Hematopoietic multipotent progenitor cell treated with erythropoietin and hydrocortisone succinate and interleukin-3 and kit ligand, for 8 days (in vitro differentiated cells): Measurements from ENCODE around the gene CLCNKB.

ENCODE experiments used
- DNase-seq: peaks from one replicate; pipeline ENCODE4 v3.0.0-alpha.2; 2015

Gene CLCNKB

DNA sequence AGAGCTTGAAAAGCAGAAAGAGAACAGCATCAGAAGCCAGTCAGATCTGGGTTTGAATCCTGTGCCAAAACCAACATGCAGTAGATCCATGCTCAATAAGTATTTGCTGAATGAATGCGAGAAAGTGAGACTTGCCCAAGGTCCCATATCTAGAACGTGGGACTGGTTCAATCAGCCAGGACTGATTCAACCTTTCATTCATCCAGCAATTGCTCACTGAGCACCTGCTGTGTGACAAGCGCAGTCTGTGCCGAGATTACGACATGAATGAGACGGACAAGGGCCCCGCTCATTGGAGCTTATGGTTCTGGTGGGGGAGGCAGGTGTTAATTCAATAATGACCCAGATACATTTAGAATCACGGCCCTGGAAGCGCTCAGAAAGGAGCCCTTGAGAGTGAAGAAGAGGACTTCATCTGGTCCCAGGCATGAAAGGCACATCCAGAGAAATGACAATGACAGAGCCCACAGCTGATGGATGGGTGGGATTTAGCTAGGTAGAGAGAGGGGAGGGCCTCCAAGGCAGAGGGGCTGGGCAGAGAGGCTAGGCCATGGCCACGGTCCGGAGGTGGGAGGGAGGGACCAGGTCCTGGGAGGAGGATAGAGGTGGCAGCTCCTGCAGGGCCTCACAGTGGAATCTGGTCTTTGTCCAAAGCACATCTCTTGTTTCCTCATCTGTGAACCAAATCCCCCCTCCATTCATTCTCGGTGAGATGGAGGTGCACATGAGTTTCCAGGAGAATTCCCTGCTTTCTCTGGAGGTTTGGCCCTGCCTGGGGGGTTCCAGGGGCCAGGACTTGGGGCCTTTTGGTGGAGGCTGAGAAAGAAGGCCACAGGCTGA is 34.0 kb downstream of the CLCNKB start:
- no peak for DNase-seq

DNA sequence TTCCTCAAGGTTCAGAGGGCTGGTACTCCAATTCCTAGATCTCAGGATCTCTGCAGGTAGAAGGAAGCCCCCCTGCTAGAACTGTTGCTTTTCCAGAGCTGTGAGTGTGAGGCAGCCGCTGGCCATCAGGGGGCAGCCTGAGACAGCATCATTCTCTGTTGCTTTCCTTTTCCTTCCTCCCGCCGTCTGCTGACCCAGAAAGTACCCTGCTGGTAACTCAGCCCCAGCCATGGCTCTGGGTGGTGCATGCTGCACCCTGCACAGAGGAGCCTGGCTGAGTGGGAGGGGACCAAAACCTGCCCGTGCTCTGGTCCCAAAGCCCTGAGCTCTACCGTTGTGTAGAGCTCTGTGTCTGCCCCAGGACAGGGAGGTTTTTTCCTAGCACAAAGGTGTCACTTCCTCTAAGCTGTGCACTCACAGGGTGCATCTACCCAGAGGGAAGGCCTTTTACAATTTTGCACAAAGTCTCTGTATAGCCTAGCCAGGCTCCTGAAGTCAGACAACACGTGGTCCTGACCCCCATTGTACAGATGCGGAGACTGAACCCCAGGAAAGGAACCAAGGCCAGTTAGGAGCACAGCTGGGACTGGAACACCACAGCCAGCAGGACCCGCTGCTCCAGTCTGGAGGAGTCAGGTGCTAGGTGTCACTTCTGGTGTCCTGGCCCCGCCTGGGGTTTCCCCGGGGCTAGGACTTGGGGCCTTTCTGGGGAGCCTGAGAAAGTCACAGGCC is 35.5 kb downstream of the CLCNKB start:
- peak; percentile 70 for DNase-seq

- no peak for DNase-seq
Observed at GRCh38 chr1:16080422-16081150, 37.0 kb downstream of the CLCNKB start.

DNA sequence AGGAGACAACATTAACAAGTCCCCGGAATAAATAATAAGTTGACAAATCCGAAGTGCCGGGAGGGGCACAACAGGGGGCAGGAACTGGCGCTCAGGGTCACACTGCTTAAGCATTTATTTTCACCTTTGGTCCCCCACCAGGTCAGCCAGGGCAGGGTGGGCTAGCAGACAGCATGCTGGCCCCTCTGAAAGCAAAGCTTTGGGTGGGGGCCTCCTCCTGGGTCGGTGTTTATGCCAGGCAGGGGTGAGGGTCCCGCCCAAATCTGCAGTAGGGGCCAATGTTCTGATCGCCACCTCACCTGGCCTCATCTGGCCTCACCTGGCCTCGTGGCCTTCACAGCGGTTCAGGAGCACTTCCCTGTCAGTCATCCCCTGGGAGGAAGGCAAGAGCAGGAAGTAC is 38.1 kb downstream of the CLCNKB start:
- no peak for DNase-seq

GRCh38 chr1:16082283-16083038 is 38.9 kb downstream of the CLCNKB start:
- DNase-seq: peak; percentile 66

- DNase-seq: no peak
Observed at GRCh38 chr1:16083486-16083885, 39.9 kb downstream of the CLCNKB start.

- DNase-seq: no peak
Observed at GRCh38 chr1:16085522-16085921, 41.9 kb downstream of the CLCNKB start.

DNA sequence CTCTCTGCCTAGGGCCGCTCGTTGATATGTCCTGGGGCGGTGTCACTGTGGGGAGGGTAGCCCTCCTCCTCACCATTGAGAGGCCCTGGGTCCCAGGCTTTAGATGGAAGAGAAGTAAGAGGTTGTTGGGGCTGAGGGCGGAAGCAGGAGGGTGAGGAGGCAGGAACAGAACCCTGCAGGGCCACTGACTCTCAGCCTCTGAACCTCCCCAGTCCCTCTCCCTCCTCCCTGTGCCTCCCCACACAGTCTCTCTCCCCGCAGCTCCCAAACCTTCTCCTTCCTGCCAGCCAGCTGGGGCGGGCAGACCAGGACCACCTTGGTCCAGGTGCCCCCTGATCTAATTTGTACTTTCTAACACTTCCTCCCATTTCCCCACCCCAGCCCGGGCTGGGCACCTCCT is 44.2 kb downstream of the CLCNKB start:
- no peak for DNase-seq

- no peak for DNase-seq
Observed at GRCh38 chr1:16088351-16088911, 44.8 kb downstream of the CLCNKB start.

- no peak for DNase-seq
Observed at GRCh38 chr1:16088996-16089395, 45.4 kb downstream of the CLCNKB start.

DNA sequence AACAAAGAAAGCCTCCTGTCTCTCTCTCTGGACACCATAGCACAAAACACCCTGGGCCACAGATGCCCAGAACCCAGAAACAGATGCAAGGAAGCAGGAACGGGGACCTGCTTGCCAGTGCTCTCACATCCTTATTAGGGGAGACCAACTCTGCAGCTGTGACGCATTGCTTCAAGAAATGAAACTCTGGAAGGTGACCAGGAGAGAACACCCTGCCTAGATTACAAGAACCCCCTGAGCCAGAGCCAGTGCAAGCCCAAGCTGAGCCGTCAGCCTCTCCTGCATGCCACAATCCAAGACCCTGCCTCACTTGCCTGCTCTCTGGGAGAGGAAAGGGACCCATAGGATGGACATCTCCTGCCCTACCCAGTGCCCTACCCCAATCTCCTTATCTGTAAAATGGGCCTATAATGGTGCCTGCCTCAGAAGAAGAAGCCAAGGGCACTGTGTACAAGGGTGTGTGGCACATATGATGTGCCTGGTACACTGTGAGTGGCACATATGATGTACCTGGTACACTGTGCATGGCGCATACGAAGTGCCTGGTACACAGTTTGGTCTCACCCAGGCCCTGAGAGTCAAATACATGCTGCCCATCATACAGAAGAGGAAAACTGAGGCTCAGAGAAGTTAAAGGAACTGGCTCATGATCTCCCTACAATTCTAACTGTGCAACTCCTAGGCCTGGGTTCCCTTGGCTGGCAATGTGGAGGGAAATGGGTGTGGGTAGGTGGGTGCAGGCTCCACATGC is 46.7 kb downstream of the CLCNKB start:
- no peak for DNase-seq

GRCh38 chr1:16091296-16091695 is 47.7 kb downstream of the CLCNKB start:
- DNase-seq: no peak

GRCh38 chr1:16092097-16092922 is 48.7 kb downstream of the CLCNKB start:
- no peak for DNase-seq

GRCh38 chr1:16092923-16093511 is 49.4 kb downstream of the CLCNKB start:
- DNase-seq: no peak

DNA sequence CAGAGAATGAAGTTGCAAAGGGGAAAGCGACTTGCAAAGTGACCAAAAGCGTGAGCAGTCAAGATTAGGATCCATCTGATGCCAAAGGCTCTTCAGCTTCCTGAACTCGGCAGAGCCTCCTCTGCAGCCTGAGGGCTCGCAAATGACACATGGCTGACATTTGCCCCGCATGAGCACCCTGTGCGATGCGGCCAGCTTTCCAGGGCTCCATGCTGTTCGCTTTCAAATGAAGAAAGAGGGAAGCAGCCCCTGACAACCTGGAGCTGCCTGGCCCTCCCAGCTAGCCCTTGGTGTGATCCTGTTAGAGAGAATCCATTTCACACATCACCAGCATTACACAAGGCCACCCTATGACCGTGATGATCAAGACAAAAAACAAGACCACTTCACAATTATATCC is 50.0 kb downstream of the CLCNKB start:
- DNase-seq: no peak

DNA sequence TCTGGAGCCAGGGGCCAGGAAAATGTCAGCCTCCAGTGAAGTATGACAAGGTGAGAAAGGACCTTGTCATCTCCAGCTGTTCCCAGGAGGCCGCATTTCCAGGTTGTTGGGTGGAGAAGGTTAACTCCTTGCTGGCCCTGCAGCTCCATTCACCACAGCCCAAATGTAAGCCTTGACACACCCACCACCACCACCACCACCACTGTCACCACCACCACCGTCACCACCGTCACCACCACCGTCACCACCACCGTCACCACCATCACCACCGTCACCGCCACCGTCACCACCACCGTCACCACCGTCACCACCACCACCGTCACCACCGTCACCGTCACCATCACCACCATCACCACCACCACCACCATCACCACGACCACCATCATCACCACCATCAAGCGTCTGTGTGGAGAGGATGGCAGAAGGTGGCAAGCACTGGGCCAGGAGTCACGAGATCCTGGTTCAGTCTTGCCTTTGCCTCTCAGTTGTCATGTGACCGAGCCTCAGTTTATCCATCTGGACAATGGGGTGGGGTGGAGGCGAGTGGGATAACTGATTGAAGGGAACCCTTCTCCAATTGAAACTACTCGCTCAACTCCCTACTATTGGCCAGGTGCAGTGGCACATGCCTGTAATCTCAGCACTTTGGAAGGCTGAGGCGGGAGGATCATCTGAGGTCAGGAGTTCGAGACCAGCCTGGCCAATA is 51.0 kb downstream of the CLCNKB start:
- no peak for DNase-seq

- DNase-seq: no peak
Observed at GRCh38 chr1:16095447-16095846, 51.9 kb downstream of the CLCNKB start.

DNA sequence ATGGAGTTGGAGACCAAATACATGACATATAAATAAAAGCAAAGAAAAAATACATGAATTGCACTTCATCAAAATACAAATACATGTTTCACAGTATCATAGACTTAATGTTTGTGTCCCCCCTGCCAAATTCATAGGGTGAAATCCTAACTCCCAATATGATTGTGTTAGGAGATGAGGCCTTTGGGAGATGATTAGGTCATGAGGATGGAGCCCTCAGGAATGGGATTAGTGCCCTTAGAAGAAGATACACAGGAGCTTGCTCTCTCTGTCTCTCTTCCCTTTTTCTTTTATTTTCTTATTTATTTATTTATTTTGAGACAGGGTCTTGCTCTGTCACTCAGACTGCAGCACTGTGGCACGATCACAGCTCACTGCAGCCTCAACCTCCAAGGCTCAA is 55.8 kb downstream of the CLCNKB start:
- no peak for DNase-seq

DNA sequence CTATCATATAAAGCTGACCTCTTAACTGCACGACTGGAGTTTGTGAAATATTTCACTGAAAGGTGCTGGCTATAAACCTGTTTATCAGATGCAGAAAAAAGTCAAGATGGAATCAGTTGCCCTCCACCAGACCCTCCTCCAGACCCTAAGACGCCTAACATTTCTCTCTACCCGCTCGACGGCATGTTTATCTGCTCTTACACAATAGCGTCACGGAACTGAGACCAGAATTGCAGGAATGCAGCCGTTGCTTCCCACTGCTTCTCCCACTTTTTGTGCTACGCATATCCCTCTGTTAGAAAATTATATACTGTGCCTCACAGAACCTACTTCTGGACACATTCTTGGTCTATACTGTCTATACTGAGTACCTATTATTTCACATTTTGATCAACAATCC is 58.0 kb downstream of the CLCNKB start:
- no peak for DNase-seq
